ENCODE data around the gene NEU4. TPM values are rescaled to one million over a fixed set of nuclear protein-coding genes. Genes with fewer than 3 reads are reported as not detected.
A peak's percentile ranks its signal among the peaks of the same experiment; 100 is the strongest.

The NEU4 gene
- total and polyA plus RNA-seq, 8 donors: 0.31 to 0.42 TPM; not detected in 6

DNA sequence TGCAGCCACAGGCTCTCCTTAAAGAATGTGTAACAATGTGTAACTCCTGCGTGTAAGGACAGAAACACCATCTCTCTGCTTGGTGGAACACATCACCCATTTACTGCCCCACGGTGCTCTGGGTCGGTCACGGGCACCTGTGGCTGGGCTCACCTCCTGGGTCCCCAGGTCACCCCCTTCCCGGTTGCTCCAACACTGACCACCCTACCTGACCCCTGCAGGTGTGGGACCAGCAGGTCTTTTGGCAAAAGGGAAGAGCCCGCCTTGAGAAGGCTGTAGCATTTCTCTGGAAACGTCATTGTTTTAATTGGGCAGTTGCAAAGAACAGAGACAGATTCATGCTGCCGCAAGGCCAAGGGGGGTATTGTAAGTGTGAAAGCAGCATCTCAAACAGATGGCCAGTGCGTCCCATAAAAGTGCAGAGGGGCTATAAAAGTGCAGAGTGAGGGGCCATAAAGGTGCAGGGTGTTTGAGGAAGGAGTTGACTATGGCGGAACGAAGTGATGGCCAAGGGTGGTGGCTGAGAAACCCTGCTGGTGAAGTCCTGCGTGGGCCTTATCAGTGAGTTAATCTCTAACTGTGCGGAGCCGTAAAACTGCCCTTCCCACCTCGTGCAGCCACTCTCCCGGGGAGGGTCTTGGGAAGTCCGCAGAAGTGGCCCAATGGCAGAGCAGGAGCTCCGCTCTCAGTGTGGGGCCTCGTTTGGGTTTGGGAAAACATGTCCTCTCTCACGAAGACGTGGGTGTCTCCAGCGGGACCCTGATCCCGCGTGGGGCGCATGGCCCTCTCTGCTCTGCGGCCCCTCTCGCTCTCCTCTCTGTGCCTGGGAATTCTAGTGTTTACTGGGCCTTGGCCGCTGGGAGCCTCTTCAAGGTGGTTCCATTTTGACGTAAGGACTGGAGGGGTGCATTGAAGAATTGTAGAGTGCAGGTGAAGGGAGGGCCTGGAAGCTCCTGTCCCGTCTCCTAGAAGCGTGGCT is 13.7 kb upstream of the NEU4 start:
- WGBS, 2 donors: 75 to 82% methylated on average over 31 of the region's 31 CpGs
- TF ChIP-seq, protein P1, sequence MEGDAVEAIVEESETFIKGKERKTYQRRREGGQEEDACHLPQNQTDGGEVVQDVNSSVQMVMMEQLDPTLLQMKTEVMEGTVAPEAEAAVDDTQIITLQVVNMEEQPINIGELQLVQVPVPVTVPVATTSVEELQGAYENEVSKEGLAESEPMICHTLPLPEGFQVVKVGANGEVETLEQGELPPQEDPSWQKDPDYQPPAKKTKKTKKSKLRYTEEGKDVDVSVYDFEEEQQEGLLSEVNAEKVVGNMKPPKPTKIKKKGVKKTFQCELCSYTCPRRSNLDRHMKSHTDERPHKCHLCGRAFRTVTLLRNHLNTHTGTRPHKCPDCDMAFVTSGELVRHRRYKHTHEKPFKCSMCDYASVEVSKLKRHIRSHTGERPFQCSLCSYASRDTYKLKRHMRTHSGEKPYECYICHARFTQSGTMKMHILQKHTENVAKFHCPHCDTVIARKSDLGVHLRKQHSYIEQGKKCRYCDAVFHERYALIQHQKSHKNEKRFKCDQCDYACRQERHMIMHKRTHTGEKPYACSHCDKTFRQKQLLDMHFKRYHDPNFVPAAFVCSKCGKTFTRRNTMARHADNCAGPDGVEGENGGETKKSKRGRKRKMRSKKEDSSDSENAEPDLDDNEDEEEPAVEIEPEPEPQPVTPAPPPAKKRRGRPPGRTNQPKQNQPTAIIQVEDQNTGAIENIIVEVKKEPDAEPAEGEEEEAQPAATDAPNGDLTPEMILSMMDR (IDR thresholded peaks at IDR 0.05): no peak
- no peaks in the 10 kb centered on the region for H3K27me3 ChIP-seq
- DNase-seq (peak in 1 of 6 donors; percentile 12), ATAC-seq (no peak), FAIRE-seq (no peak)
- H3K4me3 ChIP-seq: no peak overlapping the region
- no peaks in the 10 kb centered on the region for H3K4me1 ChIP-seq
- H3K9me3 ChIP-seq: no peaks in the 10 kb centered on the region
- intact Hi-C loops (cut with DNase I): no loop called here
- H3K27ac ChIP-seq: no peak overlapping the region
- H3K36me3 ChIP-seq: no peaks in the 10 kb centered on the region

DNA sequence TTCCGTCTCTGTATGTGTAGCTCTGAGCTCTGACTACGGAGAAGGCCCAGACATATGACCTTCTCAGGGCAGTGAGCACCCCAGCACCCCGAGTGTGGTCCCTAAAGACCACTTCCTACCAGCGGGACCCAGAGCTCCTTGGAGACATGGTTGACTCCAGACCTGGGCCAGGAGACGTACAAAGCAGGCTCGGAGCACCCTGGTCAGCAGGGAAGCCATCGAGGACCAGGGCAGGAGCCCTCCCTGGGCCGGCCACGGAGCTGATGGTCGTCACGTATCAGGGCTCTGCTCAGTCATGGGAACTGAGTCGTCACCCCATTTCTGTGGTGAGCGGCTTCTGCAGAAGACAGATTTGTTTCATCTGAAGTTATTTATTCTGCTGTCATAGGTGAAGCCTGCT is 12.8 kb upstream of the NEU4 start:
- DNase-seq (peak in 2 of 6 donors; percentile 7 to 44), FAIRE-seq (no peak), ATAC-seq (no peak)
- no peak overlapping the region for H3K4me3 ChIP-seq
- TF ChIP-seq, protein P1 (IDR thresholded peaks at IDR 0.05): no peak
- no peaks in the 10 kb centered on the region for H3K9me3 ChIP-seq
- H3K36me3 ChIP-seq: no peaks in the 10 kb centered on the region
- no peaks in the 10 kb centered on the region for H3K27me3 ChIP-seq
- 88 to 90% methylated on average over 13 of the region's 13 CpGs for WGBS, 2 donors
- H3K4me1 ChIP-seq: no peaks in the 10 kb centered on the region
- no peak overlapping the region for H3K27ac ChIP-seq
- intact Hi-C loops (cut with DNase I): no loop called here

DNA sequence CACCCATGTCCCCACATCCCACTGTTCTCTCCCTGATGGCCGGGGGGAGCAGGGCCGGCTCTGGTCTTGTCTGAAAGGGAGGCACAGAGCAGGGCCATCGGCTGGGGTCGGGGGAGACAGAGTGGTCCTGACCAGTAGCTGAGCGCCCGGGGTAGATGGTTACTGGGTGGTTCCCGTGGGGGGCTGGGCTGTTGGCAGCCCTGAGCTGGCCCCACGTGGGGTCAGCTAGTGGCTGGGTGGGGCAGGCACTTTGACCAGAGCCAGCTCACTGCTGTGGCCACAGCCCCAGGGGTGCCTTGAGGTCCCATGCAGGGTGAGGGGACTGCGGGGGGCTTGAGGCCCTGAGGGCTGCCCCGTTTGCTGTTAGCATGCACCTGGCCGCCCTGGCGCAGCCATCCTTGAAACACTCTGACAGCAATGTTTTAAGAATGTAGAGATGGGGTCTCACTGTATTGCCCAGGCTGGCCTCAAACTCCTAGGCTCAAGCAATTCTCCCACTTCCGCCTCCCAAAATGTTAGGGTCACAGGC is 12.3 kb upstream of the NEU4 start:
- no peak for ATAC-seq
- no peak for FAIRE-seq
- Histone ChIP-seq H3K36me3 (no peaks in the 10 kb centered on the region), H3K27ac (no peak overlapping the region), H3K27me3 (no peaks in the 10 kb centered on the region), H3K9me3 (no peaks in the 10 kb centered on the region), H3K4me3 (no peak overlapping the region), H3K4me1 (no peaks in the 10 kb centered on the region)
- peak in 3 of 6 donors; percentile 11 to 64 (median 51) for DNase-seq
- intact Hi-C loops (cut with DNase I): no loop called here
- TF ChIP-seq, protein P1 (IDR thresholded peaks at IDR 0.05): no peak
- WGBS, 2 donors: 80 to 89% methylated on average over 13 of the region's 13 CpGs

- WGBS, 2 donors: 79 to 80% methylated on average over 18 to 19 of the region's 19 CpGs
- no peaks in the 10 kb centered on the region for H3K36me3 ChIP-seq
- TF ChIP-seq, protein P1 (IDR thresholded peaks at IDR 0.05): no peak
- no peaks in the 10 kb centered on the region for H3K4me1 ChIP-seq
- H3K4me3 ChIP-seq: no peak overlapping the region
- no peaks in the 10 kb centered on the region for H3K27me3 ChIP-seq
- no peak overlapping the region for H3K27ac ChIP-seq
- ATAC-seq: no peak
- no peaks in the 10 kb centered on the region for H3K9me3 ChIP-seq
- peak in 1 of 6 donors; percentile 50 for DNase-seq
- intact Hi-C loops (cut with DNase I): no loop called here
- FAIRE-seq: no peak
Measured at GRCh38 chr2:241797441-241798080, 11.4 kb upstream of the NEU4 start.

Data from pancreas (tissue), 10 donors.